Activated CD4-positive, CD25-positive, alpha-beta regulatory T cell treated with anti-CD3 and anti-CD28 coated beads, Interleukin-2, amount 50 U/mL, for 24 hours (primary cell): ENCODE data around the gene SLC9A8.
A peak's percentile ranks its signal among the peaks of the same experiment; 100 is the strongest.

ENCODE experiments used
- ATAC-seq, 2 donors: fragments of 150-1000 bp; cut with Tn5 transposase; one replicate each; pipeline ENCODE4 v1.10.0; 2021; ENCODE audit warnings: mild to moderate bottlenecking in 1 of 2, moderate library complexity in 1 of 2

SLC9A8 gene

DNA sequence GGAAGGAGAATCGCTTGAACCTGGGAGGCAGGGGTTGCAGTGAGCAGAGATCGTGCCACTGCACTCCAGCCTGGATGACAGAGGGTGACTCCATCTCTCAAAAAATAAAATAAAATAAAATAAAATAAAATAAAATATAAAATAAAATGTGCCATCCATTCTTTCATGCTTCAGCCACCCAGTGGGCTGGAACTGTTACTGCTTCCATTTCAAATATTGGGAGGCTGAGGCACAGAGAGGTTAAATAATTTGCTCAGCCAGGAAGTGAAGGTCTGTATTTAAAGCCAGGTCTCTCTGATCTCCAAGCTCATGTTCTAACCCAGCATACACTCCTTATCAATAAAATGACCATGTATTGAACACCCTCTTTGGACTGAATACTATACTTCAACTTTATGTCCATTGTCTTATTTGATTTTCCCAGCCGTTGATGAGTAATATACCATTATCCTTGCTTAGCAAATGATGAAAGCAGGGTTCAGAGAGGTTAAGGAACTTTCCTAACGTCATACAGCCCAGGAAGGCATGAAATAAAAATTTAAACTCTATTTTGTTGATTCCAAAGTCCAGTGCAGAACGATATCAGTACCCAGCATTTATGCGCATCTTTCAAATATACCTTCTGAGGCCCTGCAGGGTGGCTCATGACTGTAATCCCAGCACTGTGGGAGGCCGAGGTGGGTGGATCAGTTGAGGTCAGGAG lies 25.8 kb upstream of the SLC9A8 start:
- no peak for ATAC-seq

DNA sequence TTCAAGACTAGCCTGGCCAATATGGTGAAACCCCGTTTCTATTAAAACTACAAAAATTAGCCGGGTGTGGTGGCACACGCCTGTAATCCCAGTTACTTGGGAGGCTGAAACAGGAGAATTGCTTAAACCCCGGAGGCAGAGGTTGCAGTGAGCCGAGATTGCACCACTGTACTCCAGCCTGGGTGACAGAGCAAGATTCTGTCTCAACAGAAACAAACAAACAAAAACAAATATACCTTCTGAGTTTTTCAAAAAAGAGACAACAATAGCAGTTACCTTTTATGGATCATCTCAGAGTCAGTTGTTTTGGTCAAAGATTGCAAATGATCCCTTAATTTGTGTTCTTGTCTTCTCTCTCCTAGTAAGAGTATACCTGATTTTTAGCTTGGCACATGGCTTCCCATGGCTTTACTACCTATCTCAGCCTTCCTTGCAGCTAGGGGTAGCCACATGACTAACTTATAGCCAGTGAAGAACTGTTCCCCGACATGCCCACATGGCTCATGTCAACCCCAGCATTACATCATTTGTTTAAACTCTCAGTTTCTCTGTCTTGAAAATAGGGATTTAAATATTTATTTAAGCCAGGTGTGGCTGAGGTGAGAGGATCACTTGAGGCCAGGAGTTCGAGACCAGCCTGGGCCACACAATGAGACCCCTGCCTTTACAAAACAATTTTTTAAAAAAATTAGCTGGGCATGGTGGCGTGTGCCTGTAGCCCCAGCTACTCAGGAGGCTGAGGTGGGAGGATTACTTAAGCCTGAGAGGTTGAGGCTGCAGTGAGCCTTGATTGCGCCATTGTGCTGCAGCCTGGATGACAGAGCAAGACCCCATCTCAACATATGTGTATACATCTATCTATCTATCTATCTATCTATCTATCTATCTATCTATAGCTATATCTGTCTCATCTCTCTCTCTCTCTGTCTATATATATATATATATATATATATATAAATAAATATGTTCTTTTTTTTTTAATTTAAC lies 25.0 kb upstream of the SLC9A8 start:
- no peak for ATAC-seq

DNA sequence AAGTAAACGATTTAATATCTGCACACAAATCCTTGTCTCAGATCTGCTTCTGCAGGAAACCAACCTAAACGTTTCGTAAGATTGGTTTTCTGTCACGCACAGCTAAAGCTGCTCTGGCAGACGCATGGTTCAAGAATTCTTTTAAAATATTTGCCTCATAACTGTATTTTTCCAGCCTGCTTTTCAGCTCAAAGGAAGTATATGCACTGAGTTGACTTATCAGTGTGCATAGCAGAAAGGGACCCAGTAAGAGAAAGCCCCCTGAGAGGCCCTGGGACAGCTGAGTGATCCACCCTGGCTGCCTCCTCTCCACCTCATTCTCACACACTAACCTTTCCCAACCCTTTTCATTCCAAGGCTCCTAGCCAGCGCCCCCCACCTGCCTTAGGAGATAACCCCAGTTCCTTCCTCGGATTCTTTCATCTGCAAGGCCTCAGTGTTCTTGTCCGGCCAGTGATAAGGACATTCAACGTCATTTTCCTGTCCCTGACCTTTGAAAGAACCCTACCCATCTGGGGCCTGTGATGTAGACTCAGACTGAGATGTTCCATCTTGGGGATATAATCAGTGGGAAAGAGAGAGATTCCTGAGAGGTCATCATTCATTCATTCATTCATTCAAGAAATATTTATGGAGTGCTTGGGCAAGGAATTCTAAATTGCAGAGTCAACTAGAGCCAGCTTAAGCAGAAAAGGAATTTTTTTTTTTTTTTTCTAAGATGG lies 22.4 kb upstream of the SLC9A8 start:
- no peak for ATAC-seq

DNA sequence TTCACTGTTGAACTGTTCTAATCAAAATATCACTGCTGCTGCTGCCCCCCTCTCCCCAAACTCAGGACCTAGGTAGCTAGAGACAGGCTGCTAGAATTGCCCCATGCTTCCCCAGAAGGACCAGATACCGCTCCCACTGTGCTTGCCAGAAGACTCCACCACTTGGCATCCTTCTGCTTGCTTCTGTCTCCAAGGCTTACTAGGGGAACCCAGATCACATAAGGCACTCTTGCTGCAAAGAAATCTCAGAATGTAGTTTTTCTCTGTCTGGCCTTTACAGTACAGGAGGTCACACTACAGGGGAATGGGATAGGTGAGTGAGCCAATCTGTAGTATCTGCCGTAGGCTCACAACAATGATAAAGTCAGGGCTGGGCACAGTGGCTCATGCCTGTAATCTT lies 21.5 kb upstream of the SLC9A8 start:
- no peak for ATAC-seq

DNA sequence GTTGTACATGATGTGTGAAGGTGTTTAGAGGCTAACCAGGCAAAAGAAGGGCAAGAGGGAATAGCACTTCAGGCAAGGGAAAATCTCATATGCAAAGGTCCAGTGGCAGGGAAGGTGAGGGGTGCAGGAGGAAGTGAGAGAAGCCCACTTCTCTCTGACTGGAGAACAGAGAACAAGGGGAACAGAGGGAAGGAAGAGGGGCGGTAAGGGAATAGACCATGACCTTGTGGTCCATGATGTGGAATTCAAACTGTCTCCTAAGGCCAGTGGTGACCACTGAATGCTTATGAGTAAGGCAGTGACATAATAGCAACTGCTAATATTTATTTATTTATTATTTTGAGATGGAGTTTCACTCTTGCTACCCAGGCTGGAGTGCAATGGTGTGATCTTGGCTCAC lies 20.6 kb upstream of the SLC9A8 start:
- no peak for ATAC-seq

DNA sequence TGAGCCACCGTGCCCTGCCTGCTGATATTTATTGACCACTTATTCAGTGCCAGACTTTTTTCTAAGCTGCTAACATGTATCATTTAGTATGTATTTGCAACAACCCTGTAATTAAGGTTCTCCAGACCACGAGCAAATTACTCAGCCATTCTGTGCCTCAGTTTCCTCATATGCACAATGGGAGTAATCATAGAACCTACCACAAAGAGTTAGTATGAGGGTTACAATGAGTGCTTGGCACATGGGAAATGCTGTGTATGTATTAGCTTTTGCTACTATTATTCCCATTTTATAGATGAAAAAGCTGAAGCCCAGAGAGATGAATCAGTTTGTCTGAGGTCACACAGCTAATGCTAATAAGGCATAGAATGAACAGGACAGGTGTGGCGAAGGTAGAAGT lies 20.0 kb upstream of the SLC9A8 start:
- no peak for ATAC-seq

DNA sequence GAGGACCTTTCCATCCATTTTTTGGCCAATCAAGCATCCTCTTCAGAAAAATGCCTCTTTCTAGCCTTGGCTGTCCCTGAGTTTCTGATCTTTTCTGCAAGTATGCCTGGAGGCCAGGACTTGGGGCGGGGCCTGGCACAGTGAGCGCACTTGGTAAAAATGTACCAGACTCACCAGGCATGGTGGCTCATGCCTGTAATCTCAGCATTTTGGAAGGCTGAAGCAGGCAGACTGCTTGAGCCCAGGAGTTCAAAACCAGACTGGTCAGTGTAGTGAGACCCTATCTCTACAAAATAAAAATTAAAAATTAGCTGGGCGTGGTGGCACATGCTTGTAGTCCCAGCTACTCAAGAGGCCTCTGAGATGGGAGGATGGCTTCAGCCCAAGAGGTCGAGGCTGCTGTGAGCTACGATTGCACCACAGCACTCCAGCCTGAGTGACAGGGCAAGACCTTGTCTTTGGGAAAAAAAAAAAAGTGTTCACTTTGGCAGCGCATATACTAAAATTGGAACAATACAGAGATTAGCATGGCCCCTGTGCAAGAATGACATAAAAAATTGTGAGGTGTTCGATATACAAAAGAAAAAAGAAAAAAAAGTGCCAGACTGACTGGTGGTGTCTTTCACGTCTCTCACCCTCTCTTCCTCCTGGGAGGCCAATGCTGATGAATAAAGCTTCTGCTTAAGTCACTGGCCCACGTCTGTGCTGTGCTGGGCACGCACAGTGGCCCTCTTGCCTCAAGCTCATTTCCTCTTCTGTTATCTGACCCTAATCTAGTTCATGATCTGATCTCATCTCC lies 18.1 kb upstream of the SLC9A8 start:
- peak; percentile 74 to 90 for ATAC-seq

DNA sequence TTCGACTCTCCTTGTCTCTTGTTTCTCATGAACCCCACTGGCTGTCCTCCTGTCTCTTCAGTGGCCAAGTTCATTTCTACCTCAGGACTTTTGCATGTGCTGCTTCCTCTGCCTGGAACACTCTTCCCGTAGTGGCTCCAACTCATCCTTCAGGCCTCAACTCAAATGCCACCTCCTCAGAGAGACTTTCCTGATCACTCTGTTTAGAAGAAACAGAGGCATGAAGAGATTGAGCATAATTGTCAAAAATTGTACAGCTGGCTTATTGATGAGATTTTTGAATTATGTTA lies 17.5 kb upstream of the SLC9A8 start:
- no peak for ATAC-seq

DNA sequence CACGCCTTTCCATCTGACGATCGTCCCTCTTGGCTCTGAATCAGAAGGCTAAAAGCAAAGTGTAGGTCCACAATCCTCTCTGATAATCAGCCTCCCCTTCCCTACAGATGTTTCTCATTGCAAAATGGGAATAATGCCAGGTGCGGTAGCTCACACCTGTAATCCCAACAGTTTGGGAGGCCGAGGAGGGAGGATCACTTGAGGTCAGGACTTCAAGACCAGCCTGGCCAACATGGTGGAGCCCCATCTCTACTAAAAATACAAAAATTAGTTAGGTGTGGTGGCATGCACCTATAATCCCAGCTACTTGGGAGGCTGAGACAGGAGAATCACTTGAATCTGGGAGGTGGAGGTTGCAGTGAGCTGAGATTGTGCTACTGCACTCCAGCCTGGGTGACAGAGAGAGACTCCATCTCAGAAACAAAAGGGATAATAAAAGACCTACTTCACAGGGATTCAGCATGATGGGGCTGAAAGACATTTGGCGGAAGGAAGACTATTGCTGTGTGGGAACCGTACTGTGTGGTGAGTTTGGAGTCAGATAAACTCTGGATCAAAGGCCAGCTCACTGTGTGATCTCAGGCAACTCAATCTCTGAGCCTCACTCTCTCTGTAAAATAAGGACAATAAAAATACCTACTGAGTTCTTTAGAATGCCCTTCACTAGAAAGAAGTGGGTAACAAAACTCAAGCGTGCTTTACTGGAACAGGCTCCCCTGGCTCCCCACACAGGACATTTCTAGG lies 15.9 kb upstream of the SLC9A8 start:
- ATAC-seq: no peak

DNA sequence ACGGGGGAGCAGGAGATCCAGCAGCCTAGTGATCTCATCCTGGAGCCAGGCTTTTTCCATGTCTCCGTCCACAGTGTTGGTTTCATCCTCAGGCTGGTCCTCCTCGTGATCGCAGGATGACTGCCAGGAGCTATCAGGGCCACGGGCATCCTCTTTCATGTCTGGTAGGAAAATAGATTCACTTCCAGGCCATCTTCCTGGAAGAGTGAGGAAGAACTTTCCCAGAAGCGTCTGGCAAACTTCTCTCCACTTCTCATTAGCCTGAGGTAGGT lies 15.3 kb upstream of the SLC9A8 start:
- ATAC-seq: no peak

DNA sequence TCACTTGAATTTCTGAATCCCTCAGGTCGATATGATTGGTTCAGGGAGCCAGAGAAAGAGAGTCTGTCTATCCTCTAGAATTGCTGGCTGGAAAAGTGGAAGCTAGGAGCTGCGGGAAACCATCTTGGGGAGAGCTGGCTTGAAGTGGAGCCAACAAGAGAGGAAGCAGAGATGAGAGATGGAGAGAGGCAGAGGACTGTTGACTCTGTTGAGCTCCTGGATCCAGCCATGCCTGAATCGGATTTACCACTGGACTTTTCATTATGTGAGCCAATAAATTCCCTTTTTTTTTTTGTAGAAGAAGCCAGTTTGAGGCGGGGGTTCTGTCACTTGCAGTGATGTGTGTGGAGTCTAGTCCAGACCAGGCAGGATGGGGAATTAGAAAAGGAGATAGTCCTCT lies 13.9 kb upstream of the SLC9A8 start:
- ATAC-seq: no peak

DNA sequence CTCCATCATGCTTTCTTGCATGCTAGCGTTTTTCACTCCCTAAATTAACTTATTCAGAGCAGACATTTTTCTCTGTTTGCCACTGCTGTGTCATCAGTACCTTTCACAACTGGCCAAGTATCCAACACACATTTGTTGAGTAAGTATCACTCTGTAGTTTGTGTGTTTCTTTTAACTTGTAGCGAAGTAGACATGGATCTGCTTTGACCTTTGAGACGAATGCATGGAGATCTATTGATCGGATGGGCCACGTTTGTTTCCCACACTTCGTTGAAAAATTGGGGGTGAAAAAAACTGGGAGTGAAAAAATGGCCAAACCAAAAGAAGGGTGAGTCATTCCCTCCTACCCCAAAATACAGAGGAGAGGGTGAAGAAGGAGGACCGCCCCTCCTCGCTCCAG lies 12.9 kb upstream of the SLC9A8 start:
- no peak for ATAC-seq

DNA sequence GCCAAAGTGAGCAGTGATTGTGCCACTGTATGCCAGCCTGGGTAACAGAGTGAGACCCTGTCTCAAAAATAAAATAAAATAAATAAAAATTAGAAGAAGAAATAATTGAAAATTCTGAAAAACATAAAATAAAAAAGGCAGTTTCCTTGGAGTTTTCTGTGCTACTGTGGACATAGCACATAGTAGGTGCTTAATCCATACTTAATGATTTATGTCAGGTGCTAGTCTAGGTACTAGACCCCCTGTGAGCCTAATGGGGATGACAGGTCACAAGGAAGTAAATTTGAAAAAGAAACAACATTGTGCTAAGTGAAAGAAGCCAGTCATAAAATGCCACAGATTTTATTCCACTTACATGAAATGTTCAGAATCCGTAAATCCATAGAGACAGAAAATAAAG lies 9.2 kb upstream of the SLC9A8 start:
- ATAC-seq: no peak

DNA sequence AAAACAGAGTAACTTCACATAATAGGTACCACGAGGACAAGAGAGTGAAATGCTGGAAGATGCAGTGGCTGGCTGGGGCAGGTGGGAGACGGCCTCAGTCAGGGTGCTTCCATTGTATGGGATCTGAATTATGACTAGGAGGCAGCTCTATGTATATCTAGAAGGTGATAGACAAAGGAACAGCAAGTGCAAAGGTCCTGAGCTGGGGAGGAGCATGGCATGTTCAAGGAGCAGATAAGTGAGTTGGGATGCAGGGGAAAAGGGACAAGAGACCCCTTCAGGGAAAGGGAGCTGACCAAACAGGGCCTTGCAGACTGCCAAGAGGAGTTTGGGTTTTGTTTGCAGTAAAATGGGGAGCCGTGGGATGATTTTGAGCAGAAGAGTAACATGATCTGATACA lies 8.3 kb upstream of the SLC9A8 start:
- no peak for ATAC-seq

DNA sequence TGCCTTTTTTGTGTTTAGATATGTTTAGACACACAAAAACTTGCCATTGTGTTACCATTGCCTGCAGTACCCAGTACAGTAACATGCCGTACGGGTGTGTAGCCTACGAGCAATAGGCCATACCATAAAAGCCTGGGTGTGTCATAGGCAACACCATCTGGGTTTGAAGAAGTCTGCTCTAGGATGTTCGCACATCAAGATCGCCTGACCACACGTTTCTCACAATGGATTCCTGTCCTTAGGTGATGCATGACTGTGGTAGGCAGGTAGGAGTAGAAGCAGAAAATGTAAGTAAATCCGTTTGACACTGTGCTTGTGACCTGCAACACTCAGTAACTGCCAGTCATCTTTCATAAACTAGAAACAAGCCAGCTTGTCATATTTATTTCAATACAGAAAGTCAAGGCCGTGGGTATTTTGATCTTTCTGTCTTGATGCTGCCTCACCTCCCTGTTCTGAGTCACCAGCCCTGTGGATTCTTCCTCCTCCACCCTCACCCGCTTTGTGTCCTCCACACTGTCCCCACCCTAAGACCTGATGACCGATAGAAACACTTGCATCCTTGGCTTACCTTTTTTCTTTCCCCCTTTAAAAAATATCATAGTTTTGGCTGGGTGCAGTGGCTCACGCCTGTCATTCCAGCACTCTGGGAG lies 7.3 kb upstream of the SLC9A8 start:
- ATAC-seq: peak; percentile 83 to 88

DNA sequence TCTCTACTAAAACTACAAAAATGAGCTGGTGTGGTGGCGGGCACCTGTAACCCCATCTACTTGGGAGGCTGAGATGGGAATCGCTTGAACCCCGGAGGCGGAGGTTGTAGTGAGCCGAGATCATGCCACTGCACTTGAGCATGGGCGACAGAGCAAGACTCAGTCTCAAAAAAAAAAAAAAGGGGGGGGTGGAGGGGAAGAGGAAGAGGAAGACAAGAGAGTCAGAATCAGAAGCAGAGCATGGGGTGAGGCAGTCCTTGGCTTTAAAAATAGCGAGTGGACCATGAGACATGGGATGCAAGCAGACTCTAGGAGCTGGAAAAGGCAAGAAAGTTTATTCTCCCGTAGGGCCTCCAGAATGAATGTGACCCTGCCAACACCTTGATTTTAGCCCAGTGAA lies 3.9 kb upstream of the SLC9A8 start:
- ATAC-seq: no peak

DNA sequence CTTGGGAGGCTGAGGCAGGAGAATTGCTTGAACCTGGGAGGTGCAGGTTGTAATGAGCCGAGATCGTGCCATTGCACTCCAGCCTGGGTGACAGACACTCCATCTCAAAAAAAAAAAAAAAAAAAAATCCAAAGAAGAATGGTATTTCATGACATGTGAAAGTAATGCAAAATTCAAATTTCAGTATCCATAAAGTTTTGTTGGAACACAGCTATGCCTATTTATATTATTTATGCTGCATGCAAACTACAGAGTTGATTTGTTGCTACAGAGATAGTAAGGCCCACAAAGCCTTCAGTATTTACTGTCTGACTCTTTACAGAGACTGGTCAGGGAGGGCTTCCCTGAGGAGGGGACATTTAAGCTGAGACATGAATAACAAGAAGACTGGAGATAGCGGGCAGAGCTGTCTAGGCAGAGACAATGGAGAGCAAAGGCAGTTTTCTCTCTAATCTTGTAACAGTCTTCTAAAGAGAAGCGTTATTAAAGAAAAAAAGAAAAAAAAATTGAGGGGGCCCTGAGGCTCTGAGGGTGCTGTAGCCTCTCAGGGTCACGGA lies 2.7 kb upstream of the SLC9A8 start:
- no peak for ATAC-seq

DNA sequence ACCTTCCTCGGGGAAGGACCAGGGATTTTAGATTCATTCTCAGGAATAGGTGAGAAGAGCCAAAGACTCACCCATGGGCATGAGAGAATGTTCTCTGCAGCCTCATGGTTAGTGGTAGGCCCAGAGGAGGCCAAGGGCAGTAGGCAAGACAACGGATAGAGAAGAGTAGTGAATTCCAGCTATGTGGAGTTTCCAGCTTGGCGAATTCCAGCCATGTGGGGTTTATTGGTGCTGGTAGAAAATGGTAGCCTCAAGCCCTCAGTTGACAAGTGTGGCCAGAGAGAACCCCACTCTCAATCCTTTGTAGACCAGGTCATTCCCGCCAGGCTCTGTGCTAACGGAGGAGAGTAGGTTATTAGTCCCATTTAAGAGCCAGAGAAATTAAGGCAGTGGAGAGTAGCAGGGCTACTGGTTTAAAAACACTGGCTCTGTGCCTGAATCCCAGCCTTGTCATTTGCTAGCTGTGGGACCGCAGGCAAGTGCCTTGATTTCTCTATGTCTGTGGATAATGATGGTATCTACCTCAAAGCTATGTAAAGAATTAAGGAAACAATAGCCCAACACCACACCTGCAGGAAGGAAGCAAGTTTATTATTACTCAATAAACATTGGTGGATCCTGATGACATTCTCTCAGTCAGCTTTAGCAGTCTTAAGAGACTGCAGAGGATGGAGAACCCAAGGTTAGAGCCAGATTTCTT lies 2.0 kb upstream of the SLC9A8 start:
- no peak for ATAC-seq

DNA sequence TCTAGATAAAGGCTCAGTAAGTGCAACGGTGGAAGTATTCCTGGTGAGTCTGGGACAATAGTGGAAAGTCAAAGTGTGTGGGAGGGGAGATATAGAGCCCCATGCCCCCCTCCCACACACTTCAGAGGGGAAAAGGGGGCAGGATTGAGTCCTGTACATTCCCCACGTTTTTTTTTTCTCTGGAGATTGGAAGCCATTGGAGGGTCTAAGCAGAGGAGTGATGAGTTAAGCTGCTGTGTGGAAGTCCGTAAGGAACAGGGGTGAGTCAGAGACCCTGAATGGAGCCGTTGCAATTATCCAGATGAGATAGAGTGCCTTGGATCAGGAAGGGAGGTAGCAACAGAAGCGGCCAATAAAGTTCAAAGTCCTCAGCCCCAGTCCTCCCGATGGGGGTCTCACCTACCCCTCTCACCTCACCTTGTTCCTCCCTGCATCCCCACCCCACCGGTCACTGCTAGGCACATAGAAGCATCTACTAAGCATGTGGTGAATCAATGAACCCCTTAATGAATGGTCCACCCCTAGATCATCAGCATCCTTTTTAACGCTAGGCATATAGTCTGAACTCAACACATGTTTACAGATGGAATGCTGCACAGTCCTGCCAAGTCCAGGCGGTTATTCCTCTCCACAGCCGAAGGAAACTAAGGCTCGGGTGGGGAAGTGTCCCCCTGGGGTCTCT lies 662 bp upstream of the SLC9A8 start:
- peak; percentile 3 to 6 for ATAC-seq

DNA sequence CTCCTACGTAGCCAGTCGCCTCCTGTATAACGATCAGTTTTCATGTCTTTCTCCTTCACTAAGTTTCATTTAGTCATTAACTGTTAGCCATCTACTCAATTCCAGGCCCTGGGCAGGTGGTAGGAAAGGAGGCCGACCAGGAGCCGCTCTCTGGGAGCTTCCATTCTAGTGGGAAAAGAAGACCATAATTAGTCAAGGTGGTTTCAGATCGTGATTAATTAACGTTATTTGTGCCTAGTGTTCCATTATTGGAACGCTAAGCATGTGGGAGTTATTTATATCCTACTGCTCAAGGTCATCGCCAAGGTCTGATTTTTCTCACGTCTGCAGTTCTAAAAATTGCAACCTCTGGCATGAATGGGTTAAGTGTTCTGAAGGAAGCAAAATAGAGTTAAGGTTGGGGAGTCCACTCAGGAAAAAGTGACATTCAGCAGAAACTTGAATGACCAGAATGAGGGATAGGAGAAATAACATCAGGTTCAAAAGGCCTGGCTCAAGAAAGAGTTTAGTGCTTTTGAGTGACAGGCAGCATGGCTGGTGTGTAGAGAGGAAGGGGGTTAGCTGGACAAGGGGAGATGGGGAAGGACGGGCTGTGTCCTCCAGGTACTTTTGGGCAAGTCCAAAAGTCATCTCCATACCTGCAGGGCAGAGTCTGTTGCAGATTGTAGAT lies 812 bp downstream of the SLC9A8 start:
- no peak for ATAC-seq
